A549 (cell line): ENCODE results near the gene NCKIPSD. TPM values are rescaled to one million over a fixed set of nuclear protein-coding genes. Genes with fewer than 3 reads are reported as not detected.
A peak's percentile ranks its signal among the peaks of the same experiment; 100 is the strongest.
"Not testable (repeated sequence)": the region's sequence is repeated elsewhere in the genome, so short reads cannot be mapped to it uniquely, and the experiment has no call there.

Experiments
- ATAC-seq, 2 experiments: fragments of 200-7000 bp in 1 of 2; fragments of >200 bp in 1 of 2; cut with Nextera tagmentation in 1 of 2; cut with Tn5 transposase in 1 of 2; 3 replicates each; pipeline versions ENCODE4 v1.8.0 to v1.9.1; 2018 to 2020; ENCODE audit warnings: mild to moderate bottlenecking in 1 of 2, moderate library complexity in 1 of 2
- CTCF ChIA-PET: fragments of 300-600 bp; sonication (Branson Sonifier 250); formaldehyde crosslinking; extraction: SDS; loops from one replicate; lab custom pipeline; 2021; ENCODE audit warnings: antibody characterized with exemption, inconsistent platforms; lab: Yijun Ruan, JAX
- POLR2A ChIA-PET: fragments of 350-600 bp; formaldehyde crosslinking; extraction: SDS; loops from one replicate; lab custom pipeline; 2021; ENCODE audit warnings: antibody characterized with exemption, inconsistent platforms; lab: Yijun Ruan, JAX
- DNase-seq, 2 experiments: peaks; one replicate each; pipeline versions ENCODE4 v3.0.0 to v3.0.0-alpha.2; 2011 to 2016; ENCODE audit warnings: low read depth in 1 of 2, low spot score in 1 of 2
- FAIRE-seq: peaks from 2 replicates; lab custom pipeline; 2011; peaks lifted over from hg19 to GRCh38; lab: Jason Lieb, UNC
- H3K27ac ChIP-seq, 2 experiments: fragments of >200 bp; sonication (Bioruptor Twin); formaldehyde crosslinking; 3 replicates each; pipeline ENCODE4 v1.5.1; 2016 to 2017
- H3K4me1 ChIP-seq: fragments of >200 bp; sonication (Bioruptor Twin); formaldehyde crosslinking; 3 replicates; pipeline ENCODE4 v1.6.1; 2016
- H3K4me2 ChIP-seq: fragments of >200 bp; sonication (Bioruptor Twin); formaldehyde crosslinking; 3 replicates; pipeline ENCODE4 v1.6.1; 2016
- H3K4me3 ChIP-seq: fragments of >200 bp; sonication (Bioruptor Twin); formaldehyde crosslinking; 3 replicates; pipeline ENCODE4 v1.5.1; 2016
- H3K9me3 ChIP-seq: fragments of >200 bp; sonication (Bioruptor Twin); formaldehyde crosslinking; 3 replicates; pipeline ENCODE4 v1.6.1; 2016
- CEBPB ChIP-seq, 2 experiments: fragments of >200 bp in 1 of 2; sonication (Bioruptor Twin) in 1 of 2; formaldehyde crosslinking in 1 of 2; IDR thresholded peaks; 2 replicates each; pipeline ENCODE4 v1.6.1; 2012 to 2016
- EHMT2 ChIP-seq: fragments of 200-600 bp; sonication (generic); IDR thresholded peaks from 2 replicates; pipeline ENCODE4 v1.6.1; 2016; ENCODE audit warnings: antibody characterized with exemption, low read depth, mild to moderate bottlenecking, moderate library complexity
- HDAC2 ChIP-seq: fragments of 200-600 bp; sonication (generic); IDR thresholded peaks from 2 replicates; pipeline ENCODE4 v1.6.1; 2016
- HEYL ChIP-seq: fragments of 250-450 bp; sonication (Bioruptor Pico); IDR thresholded peaks from 2 replicates; pipeline ENCODE4 v1.8.0; 2021; ENCODE audit warnings: mild to moderate bottlenecking, moderate library complexity
- JUN ChIP-seq, 2 experiments: fragments of >200 bp; sonication (Bioruptor Twin); formaldehyde crosslinking; IDR thresholded peaks; 2 replicates in 1 of 2; 3 replicates in 1 of 2; pipeline ENCODE4 v1.6.1; 2016 to 2017
- NFE2L2 ChIP-seq: fragments of 150-350 bp; conservative IDR thresholded peaks from 2 replicates; pipeline ENCODE4 v1.6.1; 2014; ENCODE audit warnings: low read length
- PHF8 ChIP-seq: fragments of 200-600 bp; sonication (generic); IDR thresholded peaks from 2 replicates; pipeline ENCODE4 v1.6.1; 2016; ENCODE audit warnings: low read depth, mild to moderate bottlenecking, antibody characterized with exemption, moderate library complexity, borderline replicate concordance
- POLR2A ChIP-seq: IDR thresholded peaks from 2 replicates; pipeline ENCODE4 v1.6.1; 2012; ENCODE audit warnings: mild to moderate bottlenecking, low read length
- POLR2AphosphoS2 ChIP-seq: conservative IDR thresholded peaks from 2 replicates; pipeline ENCODE4 v1.6.1; 2012; ENCODE audit warnings: low read length, improper control_type of control experiment, inconsistent platforms
- RFX5 ChIP-seq: fragments of 450-650 bp; IDR thresholded peaks from 2 replicates; pipeline ENCODE4 v1.7.1; 2014; ENCODE audit warnings: antibody characterized with exemption, mild to moderate bottlenecking, moderate library complexity
- TFCP2L1 ChIP-seq: fragments of 250-450 bp; sonication (Bioruptor Pico); IDR thresholded peaks from 2 replicates; pipeline ENCODE4 v1.5.0; 2021; ENCODE audit warnings: mild to moderate bottlenecking
- TP53 ChIP-seq: fragments of 250-450 bp; sonication (Bioruptor Pico); IDR thresholded peaks from 2 replicates; pipeline ENCODE4 v1.5.0; 2021; ENCODE audit warnings: mild to moderate bottlenecking, moderate library complexity
- ZNF302 ChIP-seq: fragments of 250-450 bp; sonication (Bioruptor Pico); IDR thresholded peaks from 2 replicates; pipeline ENCODE4 v1.9.0; 2021; ENCODE audit warnings: inconsistent platforms, mild to moderate bottlenecking, moderate library complexity
- WGBS: methylation state at CpG from one replicate; pipeline ENCODE4 v1.1.6; 2017; ENCODE audit errors: missing lambda C conversion rate; 5-methylcytosine and 5-hydroxymethylcytosine counted together
- polyA plus RNA-seq, 4 experiments: library from polyadenylated mRNA; depleted of rRNA in 3 of 4; stranded (reverse); fragments of >200 nt; fragmentation: RNase III in 1 of 4; extraction: RNeasy Plus Mini Kit Qiagen cat#74134 plus additional on column Dnase treatment in 1 of 4; gene quantifications; 2 replicates in 3 of 4; 3 replicates in 1 of 4; pipeline ENCODE4 v1.2.3, GENCODE V29; 2011 to 2017
- TF ChIP-seq, protein P1 (sequence below): fragments of 200-600 bp; sonication (generic); IDR thresholded peaks from 2 replicates; pipeline ENCODE4 v1.6.1; 2016; ENCODE audit warnings: antibody characterized with exemption, mild to moderate bottlenecking, moderate library complexity
- TF ChIP-seq, protein P2 (sequence below): fragments of >200 bp; sonication (Bioruptor Twin); formaldehyde crosslinking; IDR thresholded peaks from 3 replicates; pipeline ENCODE4 v1.6.1; 2016
- TF ChIP-seq, protein P3 (sequence below): IDR thresholded peaks from 2 replicates; pipeline ENCODE4 v1.6.1; 2012

Gene NCKIPSD
- polyA plus RNA-seq, 2 of the 4 experiments (the other 2 are of a cell fraction): 10.2 to 10.9 TPM

DNA sequence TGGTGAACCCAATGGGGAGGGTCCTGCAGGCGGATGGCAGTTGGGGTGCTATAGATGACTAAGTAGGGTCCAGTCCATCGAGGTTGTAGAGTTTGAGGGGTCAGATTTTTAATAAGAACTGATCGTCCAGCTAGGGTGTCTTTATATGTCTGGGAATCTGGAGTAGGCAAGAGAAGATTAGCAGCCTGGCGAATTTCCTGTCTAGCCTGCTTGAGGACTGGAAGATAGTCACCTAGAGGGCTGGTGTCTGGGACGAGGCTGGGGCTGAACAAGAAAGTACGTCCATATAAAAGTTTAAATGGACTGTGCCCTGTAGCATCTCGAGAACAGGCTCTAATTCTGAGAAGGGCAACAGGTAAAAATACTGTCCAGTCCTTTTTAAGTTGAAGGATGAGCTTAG is 38.0 kb upstream of the NCKIPSD start:
- no peak for FAIRE-seq
- Histone ChIP-seq H3K27ac (no peak overlapping the region), H3K4me1 (peaks cover 23% of the 10 kb centered on the region; the same call in 2 of the 3 replicates), H3K4me3 (no peak overlapping the region), H3K4me2 (peak overlapping the region; percentile 43; the same call in 1 of the 3 replicates), H3K9me3 (no peaks in the 10 kb centered on the region)
- CTCF ChIA-PET: no interaction called here
- WGBS: 69% methylated on average over 7 of the region's 7 CpGs
- no peak for DNase-seq
- TF ChIP-seq ZNF302 (CRISPR knock-in tag): no peak
- TF ChIP-seq, protein P1, sequence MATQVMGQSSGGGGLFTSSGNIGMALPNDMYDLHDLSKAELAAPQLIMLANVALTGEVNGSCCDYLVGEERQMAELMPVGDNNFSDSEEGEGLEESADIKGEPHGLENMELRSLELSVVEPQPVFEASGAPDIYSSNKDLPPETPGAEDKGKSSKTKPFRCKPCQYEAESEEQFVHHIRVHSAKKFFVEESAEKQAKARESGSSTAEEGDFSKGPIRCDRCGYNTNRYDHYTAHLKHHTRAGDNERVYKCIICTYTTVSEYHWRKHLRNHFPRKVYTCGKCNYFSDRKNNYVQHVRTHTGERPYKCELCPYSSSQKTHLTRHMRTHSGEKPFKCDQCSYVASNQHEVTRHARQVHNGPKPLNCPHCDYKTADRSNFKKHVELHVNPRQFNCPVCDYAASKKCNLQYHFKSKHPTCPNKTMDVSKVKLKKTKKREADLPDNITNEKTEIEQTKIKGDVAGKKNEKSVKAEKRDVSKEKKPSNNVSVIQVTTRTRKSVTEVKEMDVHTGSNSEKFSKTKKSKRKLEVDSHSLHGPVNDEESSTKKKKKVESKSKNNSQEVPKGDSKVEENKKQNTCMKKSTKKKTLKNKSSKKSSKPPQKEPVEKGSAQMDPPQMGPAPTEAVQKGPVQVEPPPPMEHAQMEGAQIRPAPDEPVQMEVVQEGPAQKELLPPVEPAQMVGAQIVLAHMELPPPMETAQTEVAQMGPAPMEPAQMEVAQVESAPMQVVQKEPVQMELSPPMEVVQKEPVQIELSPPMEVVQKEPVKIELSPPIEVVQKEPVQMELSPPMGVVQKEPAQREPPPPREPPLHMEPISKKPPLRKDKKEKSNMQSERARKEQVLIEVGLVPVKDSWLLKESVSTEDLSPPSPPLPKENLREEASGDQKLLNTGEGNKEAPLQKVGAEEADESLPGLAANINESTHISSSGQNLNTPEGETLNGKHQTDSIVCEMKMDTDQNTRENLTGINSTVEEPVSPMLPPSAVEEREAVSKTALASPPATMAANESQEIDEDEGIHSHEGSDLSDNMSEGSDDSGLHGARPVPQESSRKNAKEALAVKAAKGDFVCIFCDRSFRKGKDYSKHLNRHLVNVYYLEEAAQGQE: no peak
- TF ChIP-seq NFE2L2: no peak
- no peak for TF ChIP-seq CEBPB (IDR thresholded peaks at IDR 0.05)
- no peak for TF ChIP-seq TP53 (CRISPR knock-in tag)
- POLR2A ChIA-PET: no interaction called here
- ATAC-seq: no peak

DNA sequence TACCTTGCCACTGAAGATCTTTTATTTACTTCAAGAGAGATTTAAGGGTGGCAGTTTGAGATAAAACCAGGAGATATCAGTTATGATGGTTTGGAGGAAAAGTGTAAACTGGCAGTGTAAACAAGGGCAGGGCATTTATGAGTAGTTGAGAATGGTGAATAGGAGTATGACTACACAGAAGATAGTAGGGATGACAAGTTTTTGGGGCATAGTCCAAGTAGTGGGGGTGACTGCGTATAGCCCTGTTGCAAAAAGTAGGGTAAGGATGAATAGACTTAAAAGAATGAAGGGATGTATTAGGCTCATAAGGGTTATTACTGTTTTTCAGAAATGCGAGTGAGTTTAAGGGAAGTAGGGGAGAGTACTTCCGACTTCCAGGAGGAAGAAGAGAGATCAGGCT is 37.6 kb upstream of the NCKIPSD start:
- H3K27ac ChIP-seq, POLR2A ChIA-PET, FAIRE-seq, ATAC-seq, H3K4me3 ChIP-seq, CTCF ChIA-PET, H3K9me3 ChIP-seq: not testable (repeated sequence)
- WGBS: 48% methylated on average over 3 of the region's 3 CpGs
- H3K4me2 ChIP-seq: peak overlapping the region; percentile 43; the same call in 2 of the 3 replicates
- peak in 1 of 2 experiments; percentile 31 for DNase-seq
- peaks cover 23% of the 10 kb centered on the region; the same call in 2 of the 3 replicates for H3K4me1 ChIP-seq

DNA sequence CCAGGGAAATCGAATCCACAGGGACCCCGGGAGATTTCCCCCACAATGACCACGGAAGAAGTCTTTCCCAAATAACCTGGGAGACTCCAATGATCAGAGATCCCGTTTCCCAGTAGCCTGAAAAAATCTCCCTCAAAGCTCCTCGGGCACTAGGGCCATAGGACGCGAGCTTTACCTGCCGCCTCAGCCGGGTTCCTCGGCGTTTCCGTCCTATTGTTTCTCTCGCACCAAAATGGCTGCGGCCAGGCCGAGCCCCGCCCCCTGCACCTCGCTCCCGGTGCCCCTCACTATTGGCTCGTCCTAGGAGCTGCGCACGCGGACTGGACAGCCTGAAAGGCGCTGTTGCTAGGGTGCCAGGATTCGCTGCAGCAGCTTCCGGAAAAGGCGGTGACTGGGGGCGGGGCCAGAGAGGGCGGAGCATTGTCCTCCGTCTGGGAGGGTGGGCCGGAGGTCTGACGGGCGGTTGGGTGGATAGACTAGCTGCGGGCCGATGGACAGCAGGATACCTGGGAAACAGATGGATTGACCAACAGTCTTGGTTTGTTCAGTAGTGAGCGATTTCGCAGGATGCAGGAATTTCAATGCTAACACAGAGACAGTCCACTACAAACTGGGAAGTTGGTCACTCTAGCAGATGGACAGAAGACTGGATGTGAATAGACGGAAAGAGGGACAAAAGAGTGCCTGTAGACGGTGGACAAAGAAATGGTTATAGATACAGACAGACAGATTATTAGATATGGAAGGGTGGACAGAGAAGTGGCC is 31.4 kb upstream of the NCKIPSD start, which contains the start of gene IP6K2:
TSS of gene IP6K2 (minus strand) at position 240 of the 765 bp plus-strand sequence. CDS start 21,930 bp downstream, outside the sequence.
- ATAC-seq (peak; percentile 99), DNase-seq (peak; percentile 87 to 95), FAIRE-seq (no peak)
- peak within 1 kb of the TSS; percentile 76 for H3K4me2 ChIP-seq
- TF ChIP-seq POLR2A (peak; percentile 50), TFCP2L1 (0 out of 2 replicates have a peak, but pooled peaks have one; percentile 17), POLR2AphosphoS2 (0 out of 2 replicates have a peak, but pooled peaks have one; percentile 17), HDAC2 (no peak), EHMT2 (no peak), HEYL (CRISPR knock-in tag) (no peak), JUN (IDR thresholded peaks at IDR 0.05) (peak; percentile 45 to 74; a peak in 3 of 5 replicates), RFX5 (peak; percentile 97), PHF8 (peak; percentile 77; the same call in 1 of the 2 replicates)
- TF ChIP-seq, protein P2, sequence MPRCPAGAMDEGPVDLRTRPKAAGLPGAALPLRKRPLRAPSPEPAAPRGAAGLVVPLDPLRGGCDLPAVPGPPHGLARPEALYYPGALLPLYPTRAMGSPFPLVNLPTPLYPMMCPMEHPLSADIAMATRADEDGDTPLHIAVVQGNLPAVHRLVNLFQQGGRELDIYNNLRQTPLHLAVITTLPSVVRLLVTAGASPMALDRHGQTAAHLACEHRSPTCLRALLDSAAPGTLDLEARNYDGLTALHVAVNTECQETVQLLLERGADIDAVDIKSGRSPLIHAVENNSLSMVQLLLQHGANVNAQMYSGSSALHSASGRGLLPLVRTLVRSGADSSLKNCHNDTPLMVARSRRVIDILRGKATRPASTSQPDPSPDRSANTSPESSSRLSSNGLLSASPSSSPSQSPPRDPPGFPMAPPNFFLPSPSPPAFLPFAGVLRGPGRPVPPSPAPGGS: 0 out of 3 replicates have a peak, but pooled peaks have one; percentile 42
- TF ChIP-seq, protein P3, sequence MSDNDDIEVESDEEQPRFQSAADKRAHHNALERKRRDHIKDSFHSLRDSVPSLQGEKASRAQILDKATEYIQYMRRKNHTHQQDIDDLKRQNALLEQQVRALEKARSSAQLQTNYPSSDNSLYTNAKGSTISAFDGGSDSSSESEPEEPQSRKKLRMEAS: peak; percentile 50; the same call in 1 of the 2 replicates
- ChIA-PET CTCF (interaction anchor here (0.8 to 1.2 kb wide), 2 partner anchors 23 to 25 kb away, joined by 3 to 4 read pairs; no protein-coding TSS in a partner anchor), POLR2A (interaction anchor here (0.5 to 1.3 kb wide), 11 partner anchors 9 to 202 kb away, joined by 3 to 8 read pairs (median 3); partner anchors contain the start of genes ARIH2 and PRKAR2A)
- 10% methylated on average over 13 of the region's 38 CpGs for WGBS
- peak within 1 kb of the TSS; percentile 98 for H3K4me3 ChIP-seq
- H3K27ac ChIP-seq: peak within 1 kb of the TSS; percentile 94 to 95
- H3K4me1 ChIP-seq: peaks cover 30% of the 10 kb centered on the region; the same call in 2 of the 3 replicates
- no peaks in the 10 kb centered on the region for H3K9me3 ChIP-seq
